ENCODE results near the gene ARMC12.

ARMC12 gene

GRCh38 chr6:35737413-35738211 lies 780 bp downstream of the ARMC12 start:
- DNase-seq = peak; percentile 70

GRCh38 chr6:35739645-35740524 lies 3.1 kb downstream of the ARMC12 start:
- DNase-seq = no peak

- DNase-seq = no peak
Measured at GRCh38 chr6:35742842-35743241, 6.0 kb downstream of the ARMC12 start.

- DNase-seq = no peak
Measured at GRCh38 chr6:35745509-35745908, 8.7 kb downstream of the ARMC12 start.

GRCh38 chr6:35746516-35746915 lies 9.7 kb downstream of the ARMC12 start:
- DNase-seq = no peak

- DNase-seq = no peak
Measured at GRCh38 chr6:35747877-35748276, 11.0 kb downstream of the ARMC12 start.

- DNase-seq = no peak
Measured at GRCh38 chr6:35750557-35750956, 13.7 kb downstream of the ARMC12 start.

GRCh38 chr6:35751594-35751993 lies 14.8 kb downstream of the ARMC12 start:
- DNase-seq = no peak

GRCh38 chr6:35752330-35752729 lies 15.5 kb downstream of the ARMC12 start:
- no peak for DNase-seq

- DNase-seq = no peak
Measured at GRCh38 chr6:35754452-35755277, 17.8 kb downstream of the ARMC12 start.

GRCh38 chr6:35755278-35755924 lies 18.6 kb downstream of the ARMC12 start:
- peak; percentile 33 for DNase-seq

GRCh38 chr6:35757456-35758123 lies 20.8 kb downstream of the ARMC12 start:
- no peak for DNase-seq

GRCh38 chr6:35759426-35759825 lies 22.6 kb downstream of the ARMC12 start:
- DNase-seq = no peak

- DNase-seq = no peak
Measured at GRCh38 chr6:35765739-35766138, 28.9 kb downstream of the ARMC12 start.

GRCh38 chr6:35769211-35769610 lies 32.4 kb downstream of the ARMC12 start:
- DNase-seq = no peak

- no peak for DNase-seq
Measured at GRCh38 chr6:35771343-35771627, 34.5 kb downstream of the ARMC12 start.

- DNase-seq = no peak
Measured at GRCh38 chr6:35774116-35774794, 37.4 kb downstream of the ARMC12 start.

- no peak for DNase-seq
Measured at GRCh38 chr6:35775031-35775430, 38.2 kb downstream of the ARMC12 start.

GRCh38 chr6:35776364-35777215 lies 39.8 kb downstream of the ARMC12 start, which contains the start of gene CLPSL2:
CLPSL2 (plus strand) TSS chr6:35776598; CDS start chr6:35776619, 21 bp downstream.
- peak; percentile 73 for DNase-seq

- DNase-seq = no peak
Measured at GRCh38 chr6:35777356-35778102, 40.7 kb downstream of the ARMC12 start.
